Measurements from ENCODE around the gene MAZ.
A peak's percentile ranks its signal among the peaks of the same experiment; 100 is the strongest.
"Not testable (repeated sequence)": the region's sequence is repeated elsewhere in the genome, so short reads cannot be mapped to it uniquely, and the experiment has no call there.

The MAZ gene

GRCh38 chr16:29806099-29806579 is at the start of gene MAZ:
Gene MAZ, plus strand, starts transcription at chr16:29806529. Its CDS starts 173 bp downstream, at chr16:29806702.
- TF ChIP-seq, protein P1, sequence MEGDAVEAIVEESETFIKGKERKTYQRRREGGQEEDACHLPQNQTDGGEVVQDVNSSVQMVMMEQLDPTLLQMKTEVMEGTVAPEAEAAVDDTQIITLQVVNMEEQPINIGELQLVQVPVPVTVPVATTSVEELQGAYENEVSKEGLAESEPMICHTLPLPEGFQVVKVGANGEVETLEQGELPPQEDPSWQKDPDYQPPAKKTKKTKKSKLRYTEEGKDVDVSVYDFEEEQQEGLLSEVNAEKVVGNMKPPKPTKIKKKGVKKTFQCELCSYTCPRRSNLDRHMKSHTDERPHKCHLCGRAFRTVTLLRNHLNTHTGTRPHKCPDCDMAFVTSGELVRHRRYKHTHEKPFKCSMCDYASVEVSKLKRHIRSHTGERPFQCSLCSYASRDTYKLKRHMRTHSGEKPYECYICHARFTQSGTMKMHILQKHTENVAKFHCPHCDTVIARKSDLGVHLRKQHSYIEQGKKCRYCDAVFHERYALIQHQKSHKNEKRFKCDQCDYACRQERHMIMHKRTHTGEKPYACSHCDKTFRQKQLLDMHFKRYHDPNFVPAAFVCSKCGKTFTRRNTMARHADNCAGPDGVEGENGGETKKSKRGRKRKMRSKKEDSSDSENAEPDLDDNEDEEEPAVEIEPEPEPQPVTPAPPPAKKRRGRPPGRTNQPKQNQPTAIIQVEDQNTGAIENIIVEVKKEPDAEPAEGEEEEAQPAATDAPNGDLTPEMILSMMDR (conservative IDR thresholded peaks at IDR 0.05; ENCODE audit: low read depth), result no peak
- H3K27ac ChIP-seq, result peak within 1 kb of the TSS; percentile 99
- peak; percentile 89 for DNase-seq (ENCODE audit: low spot score)
- POLR2A ChIA-PET (ENCODE audit: low non-redundant PET), result interaction anchor here (2.8 kb wide), 1 partner anchor 10 kb away, joined by 10 read pairs; the partner anchor contains the start of gene PAGR1
- CTCF ChIA-PET, result interaction anchor here (0.6 kb wide), 1 partner anchor 10 kb away, joined by 3 read pairs; the partner anchor contains the start of gene PAGR1

DNA sequence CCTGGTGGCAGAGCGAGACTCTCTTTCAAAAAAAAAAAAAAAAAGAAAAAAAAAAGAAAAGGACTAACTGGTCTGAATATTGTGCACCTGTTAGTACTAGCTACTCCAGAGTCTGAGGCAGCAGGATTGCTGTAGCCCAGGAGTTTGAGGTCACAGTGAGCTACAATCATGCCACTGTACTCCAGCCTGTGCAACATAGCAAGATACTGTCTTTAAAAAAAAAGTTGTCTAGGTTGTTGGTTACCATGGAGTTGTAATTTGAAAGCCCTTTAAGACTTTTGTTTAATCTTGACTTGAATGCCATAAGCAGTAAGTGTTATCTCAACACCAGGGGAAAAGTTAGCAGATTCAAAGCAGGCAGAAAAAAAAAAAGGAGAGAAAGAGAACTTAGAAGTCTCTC is 49.7 kb upstream of the MAZ start:
- no peak for DNase-seq (ENCODE audit: low spot score)
- ChIA-PET POLR2A (ENCODE audit: low non-redundant PET) (no interaction called here), CTCF (interaction anchor here (0.6 kb wide), 1 partner anchor 31 kb away, joined by 4 read pairs; no protein-coding TSS in a partner anchor)
- TF ChIP-seq, protein P1 (conservative IDR thresholded peaks at IDR 0.05; ENCODE audit: low read depth), result no peak
- H3K27ac ChIP-seq, result no peak overlapping the region

GRCh38 chr16:29757086-29757485 is 49.2 kb upstream of the MAZ start:
- POLR2A ChIA-PET (ENCODE audit: low non-redundant PET); DNase-seq (ENCODE audit: low spot score); H3K27ac ChIP-seq: not testable (repeated sequence)
- CTCF ChIA-PET, result interaction anchor here (0.6 kb wide), 1 partner anchor 11 kb away, joined by 3 read pairs; no protein-coding TSS in a partner anchor

GRCh38 chr16:29757950-29758466 is 48.3 kb upstream of the MAZ start:
- CTCF ChIA-PET, result no interaction called here
- POLR2A ChIA-PET (ENCODE audit: low non-redundant PET), result no interaction called here
- TF ChIP-seq, protein P1 (conservative IDR thresholded peaks at IDR 0.05; ENCODE audit: low read depth), result no peak
- H3K27ac ChIP-seq, result no peak overlapping the region
- no peak for DNase-seq (ENCODE audit: low spot score)

- ChIA-PET POLR2A (ENCODE audit: low non-redundant PET) (no interaction called here), CTCF (interaction anchor here (0.6 kb wide), 2 partner anchors 31 to 68 kb away, joined by 3 read pairs; no protein-coding TSS in a partner anchor)
- DNase-seq (ENCODE audit: low spot score), result no peak
- TF ChIP-seq, protein P1 (conservative IDR thresholded peaks at IDR 0.05; ENCODE audit: low read depth), result no peak
- H3K27ac ChIP-seq, result no peak overlapping the region
Observed at GRCh38 chr16:29760567-29761279, 45.6 kb upstream of the MAZ start.

DNA sequence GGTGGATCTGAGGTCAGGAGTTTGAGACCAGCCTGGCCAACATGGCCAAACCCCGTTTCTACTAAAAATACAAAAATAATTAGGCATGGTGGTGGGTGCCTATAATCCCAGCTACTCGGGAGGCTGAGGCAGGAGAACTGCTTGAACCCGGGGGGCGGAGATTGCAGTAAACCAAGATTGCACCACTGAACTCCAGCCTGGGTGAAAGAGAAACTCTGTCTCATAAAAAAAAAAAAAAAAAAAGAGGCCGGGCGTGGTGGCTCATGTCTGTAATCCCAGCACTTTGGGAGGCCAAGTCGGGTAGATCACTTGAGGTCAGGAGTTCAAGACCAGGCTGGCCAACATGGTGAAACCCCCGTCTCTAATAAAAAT is 45.1 kb upstream of the MAZ start:
- DNase-seq (ENCODE audit: low spot score); POLR2A ChIA-PET (ENCODE audit: low non-redundant PET); CTCF ChIA-PET: not testable (repeated sequence)

DNA sequence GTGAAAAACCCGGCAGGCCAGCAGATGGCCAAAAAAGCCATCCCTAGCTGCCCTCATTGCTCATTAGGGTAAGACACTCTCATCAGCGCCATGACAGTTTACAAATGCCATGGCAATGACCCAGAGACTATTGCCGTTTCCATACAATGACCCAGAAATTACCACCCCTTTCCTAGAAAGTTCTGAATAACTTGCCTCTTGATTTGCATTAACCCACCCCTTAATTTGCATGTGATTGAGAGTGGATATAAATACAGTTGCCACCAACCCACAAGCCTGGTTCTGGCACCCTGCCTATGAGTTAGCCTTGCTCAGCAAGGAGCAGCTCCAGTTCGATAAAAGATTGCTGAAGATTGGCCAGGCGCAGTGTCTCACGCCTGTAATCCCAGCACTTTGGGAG is 44.4 kb upstream of the MAZ start:
- ChIA-PET CTCF (no interaction called here), POLR2A (ENCODE audit: low non-redundant PET) (no interaction called here)
- TF ChIP-seq, protein P1 (conservative IDR thresholded peaks at IDR 0.05; ENCODE audit: low read depth), result no peak

More for the DNA sequence above, 45.1 kb upstream of the MAZ start:
- H3K27ac ChIP-seq, result not testable (repeated sequence)

More for the DNA sequence above, 44.4 kb upstream of the MAZ start:
- no peak for DNase-seq (ENCODE audit: low spot score)
- no peak overlapping the region for H3K27ac ChIP-seq

All from RWPE1 (cell line).